Mesenchymal stem cell (in vitro differentiated cells and primary cell): ENCODE data around the gene ELMOD1.
A peak's percentile ranks its signal among the peaks of the same experiment; 100 is the strongest.

Experiments
- DNase-seq: peaks from one replicate; pipeline ENCODE4 v3.0.0-alpha.2; 2013
- H2AFZ ChIP-seq: one replicate; pipeline ENCODE4 v1.6.1; 2013; ENCODE audit warnings: low read depth, mild to moderate bottlenecking, control low read depth, inconsistent platforms, low read length, moderate library complexity
- H2AK5ac ChIP-seq: 2 replicates; pipeline ENCODE4 v1.6.1; 2013; ENCODE audit warnings: low read length, moderate library complexity, mild to moderate bottlenecking, inconsistent platforms; ENCODE audit not compliant: severe bottlenecking
- H2BK120ac ChIP-seq: one replicate; pipeline ENCODE4 v1.6.1; 2013; ENCODE audit warnings: low read depth, mild to moderate bottlenecking, inconsistent platforms, low read length, moderate library complexity
- H2BK12ac ChIP-seq, 2 experiments: one replicate each; pipeline ENCODE4 v1.6.1; 2013; ENCODE audit warnings: inconsistent platforms in 2 of 2, low read length in 2 of 2, mild to moderate bottlenecking in 2 of 2, moderate library complexity in 2 of 2, control low read depth in 1 of 2
- H2BK15ac ChIP-seq: one replicate; pipeline ENCODE4 v1.6.1; 2013; ENCODE audit warnings: mild to moderate bottlenecking, low read depth, inconsistent platforms; ENCODE audit not compliant: poor library complexity, severe bottlenecking
- H2BK5ac ChIP-seq: 2 replicates; pipeline ENCODE4 v1.6.1; 2013; ENCODE audit warnings: low read depth, mild to moderate bottlenecking, low read length, control low read depth, inconsistent platforms; ENCODE audit not compliant: poor library complexity, severe bottlenecking
- H3K14ac ChIP-seq, 2 experiments: one replicate each; pipeline ENCODE4 v1.6.1; 2013; ENCODE audit warnings: inconsistent platforms in 2 of 2, low read length in 2 of 2, control low read depth in 1 of 2, mild to moderate bottlenecking in 1 of 2, moderate library complexity in 1 of 2
- H3K18ac ChIP-seq, 2 experiments: one replicate each; pipeline ENCODE4 v1.6.1; 2013; ENCODE audit warnings: inconsistent platforms in 2 of 2, low read length in 2 of 2, control low read depth in 1 of 2, low read depth in 1 of 2, mild to moderate bottlenecking in 1 of 2
- H3K23ac ChIP-seq, 2 experiments: one replicate each; pipeline ENCODE4 v1.6.1; 2013; ENCODE audit warnings: inconsistent platforms in 2 of 2, low read length in 2 of 2, mild to moderate bottlenecking in 2 of 2, moderate library complexity in 2 of 2, control low read depth in 1 of 2
- H3K27ac ChIP-seq: 2 replicates; pipeline ENCODE4 v1.5.1; 2013; ENCODE audit warnings: mild to moderate bottlenecking, moderate library complexity, low read length, control low read depth, inconsistent platforms; ENCODE audit not compliant: poor library complexity, severe bottlenecking
- H3K27me3 ChIP-seq, 2 experiments: 2 replicates each; pipeline versions ENCODE4 v1.6.1 to v1.7.0; 2013; ENCODE audit warnings: low read length in 2 of 2, mild to moderate bottlenecking in 2 of 2, moderate library complexity in 2 of 2, control low read depth in 1 of 2, inconsistent platforms in 1 of 2; ENCODE audit not compliant: control insufficient read depth in 1 of 2, insufficient read depth in 1 of 2
- H3K36me3 ChIP-seq, 2 experiments: 2 replicates each; pipeline versions ENCODE4 v1.6.1 to v1.7.0; 2013; ENCODE audit warnings: low read length in 2 of 2, control low read depth in 1 of 2, inconsistent platforms in 1 of 2, low read depth in 1 of 2, mild to moderate bottlenecking in 1 of 2; ENCODE audit not compliant: insufficient read depth in 2 of 2, control insufficient read depth in 1 of 2
- H3K4ac ChIP-seq, 2 experiments: one replicate each; pipeline ENCODE4 v1.6.1; 2013; ENCODE audit warnings: inconsistent platforms in 2 of 2, low read length in 2 of 2, mild to moderate bottlenecking in 2 of 2, moderate library complexity in 2 of 2, control low read depth in 1 of 2, low read depth in 1 of 2
- H3K4me1 ChIP-seq: 2 replicates; pipeline ENCODE4 v1.6.1; 2013; ENCODE audit warnings: low read depth, low read length, control low read depth; ENCODE audit not compliant: control insufficient read depth, insufficient read depth
- H3K4me2 ChIP-seq: 2 replicates; pipeline ENCODE4 v1.6.1; 2013; ENCODE audit warnings: low read length, mild to moderate bottlenecking, inconsistent platforms; ENCODE audit not compliant: poor library complexity, severe bottlenecking
- H3K4me3 ChIP-seq, 2 experiments: 2 replicates each; pipeline versions ENCODE4 v1.5.1 to v1.7.0; 2013; ENCODE audit warnings: low read length in 2 of 2, mild to moderate bottlenecking in 2 of 2, control low read depth in 1 of 2, low read depth in 1 of 2; ENCODE audit not compliant: insufficient read depth in 1 of 2
- H3K79me1 ChIP-seq: replicated peaks from 2 replicates; pipeline ENCODE4 v1.6.1; 2013; ENCODE audit warnings: mild to moderate bottlenecking, control low read depth, low read length, inconsistent platforms; ENCODE audit not compliant: poor library complexity, severe bottlenecking
- H3K9ac ChIP-seq: 2 replicates; pipeline ENCODE4 v1.7.0; 2013; ENCODE audit warnings: mild to moderate bottlenecking, low read length, moderate library complexity
- H3K9me3 ChIP-seq: 2 replicates; pipeline ENCODE4 v1.7.0; 2013; ENCODE audit warnings: mild to moderate bottlenecking, low read length; ENCODE audit not compliant: control insufficient read depth
- H4K8ac ChIP-seq: one replicate; pipeline ENCODE4 v1.6.1; 2013; ENCODE audit warnings: inconsistent platforms, mild to moderate bottlenecking, low read length, moderate library complexity
- H4K91ac ChIP-seq: one replicate; pipeline ENCODE4 v1.6.1; 2013; ENCODE audit warnings: mild to moderate bottlenecking, low read length, inconsistent platforms
- WGBS: methylation state at CpG from one replicate; pipeline ENCODE4 v1.1.7; 2013; ENCODE audit warnings: mixed read lengths; 5-methylcytosine and 5-hydroxymethylcytosine counted together

The ELMOD1 gene

DNA sequence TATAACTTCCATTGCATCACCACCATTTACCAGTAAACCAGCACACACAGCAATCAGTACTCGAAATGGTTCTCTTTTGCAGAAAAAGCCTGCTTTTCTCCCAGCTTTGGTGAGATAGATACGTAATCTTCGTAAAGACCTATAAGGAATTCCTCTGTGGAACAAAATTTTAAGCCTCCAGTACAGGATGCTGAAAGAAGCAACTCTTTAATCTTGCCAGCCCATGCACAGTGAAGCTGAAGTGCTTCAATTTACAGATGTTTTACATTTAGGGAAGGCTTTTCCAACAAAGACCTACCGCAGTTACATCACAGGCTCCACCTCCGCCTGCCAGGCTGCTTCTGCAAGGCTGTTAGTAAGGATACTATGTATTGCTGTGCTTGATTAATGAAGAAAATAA lies 1.9 kb downstream of the ELMOD1 start:
- H3K23ac ChIP-seq: no peak overlapping the region
- no peak overlapping the region for H4K91ac ChIP-seq
- no peak overlapping the region for H3K4ac ChIP-seq
- no peak overlapping the region for H2BK12ac ChIP-seq
- no peaks in the 10 kb centered on the region for H3K79me1 ChIP-seq
- no peak overlapping the region for H2BK120ac ChIP-seq
- H2AK5ac ChIP-seq: no peak overlapping the region
- no peak overlapping the region for H3K4me2 ChIP-seq
- H3K9me3 ChIP-seq: no peaks in the 10 kb centered on the region
- H3K4me3 ChIP-seq: no peak overlapping the region
- no peak overlapping the region for H2BK5ac ChIP-seq
- peaks cover 65 to 69% of the 10 kb centered on the region in 2 experiments for H3K27me3 ChIP-seq
- H3K14ac ChIP-seq: no peak overlapping the region
- no peak overlapping the region for H2AFZ ChIP-seq
- WGBS: 55% methylated on average over 3 of the region's 5 CpGs
- no peak overlapping the region for H4K8ac ChIP-seq
- no peak overlapping the region for H3K27ac ChIP-seq
- no peak overlapping the region for H3K18ac ChIP-seq
- H2BK15ac ChIP-seq: no peak overlapping the region
- H3K9ac ChIP-seq: no peak overlapping the region
- no peaks in the 10 kb centered on the region for H3K36me3 ChIP-seq
- DNase-seq: no peak
- peaks cover 17% of the 10 kb centered on the region for H3K4me1 ChIP-seq

DNA sequence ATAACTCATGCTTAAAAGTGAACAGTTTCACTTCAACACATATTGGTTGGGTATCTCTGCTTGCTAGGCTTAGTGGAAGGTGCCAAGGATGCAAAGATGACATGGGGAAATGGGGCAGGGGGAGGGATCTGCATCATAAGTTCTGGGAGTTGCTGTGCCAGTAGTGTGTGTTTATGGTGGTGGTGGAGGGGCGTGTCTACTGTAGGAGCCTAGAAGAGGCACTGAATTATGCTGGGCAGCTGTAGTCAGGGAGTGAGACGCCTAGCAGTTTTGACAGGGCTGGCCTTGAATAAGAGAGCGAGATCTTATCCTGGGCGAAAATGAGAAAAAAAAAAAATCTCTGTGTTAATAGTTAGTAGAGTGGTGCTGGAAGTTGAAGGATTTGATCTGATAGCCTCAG lies 3.0 kb downstream of the ELMOD1 start:
- Histone ChIP-seq H2BK5ac (no peak overlapping the region), H4K8ac (no peak overlapping the region), H2AFZ (no peak overlapping the region), H3K14ac (no peak overlapping the region), H3K36me3 (no peaks in the 10 kb centered on the region), H2BK120ac (no peak overlapping the region), H3K79me1 (no peaks in the 10 kb centered on the region), H4K91ac (no peak overlapping the region), H2BK15ac (no peak overlapping the region), H3K4me2 (no peak overlapping the region), H3K4me1 (peaks cover 17% of the 10 kb centered on the region), H3K4me3 (no peak overlapping the region), H3K18ac (no peak overlapping the region), H3K23ac (no peak overlapping the region), H2BK12ac (no peak overlapping the region), H3K4ac (no peak overlapping the region), H2AK5ac (no peak overlapping the region), H3K9ac (no peak overlapping the region), H3K27ac (no peak overlapping the region), H3K9me3 (no peaks in the 10 kb centered on the region), H3K27me3 (peaks cover 57 to 67% of the 10 kb centered on the region in 2 experiments)
- no peak for DNase-seq
- 15% methylated on average over 4 of the region's 4 CpGs for WGBS

DNA sequence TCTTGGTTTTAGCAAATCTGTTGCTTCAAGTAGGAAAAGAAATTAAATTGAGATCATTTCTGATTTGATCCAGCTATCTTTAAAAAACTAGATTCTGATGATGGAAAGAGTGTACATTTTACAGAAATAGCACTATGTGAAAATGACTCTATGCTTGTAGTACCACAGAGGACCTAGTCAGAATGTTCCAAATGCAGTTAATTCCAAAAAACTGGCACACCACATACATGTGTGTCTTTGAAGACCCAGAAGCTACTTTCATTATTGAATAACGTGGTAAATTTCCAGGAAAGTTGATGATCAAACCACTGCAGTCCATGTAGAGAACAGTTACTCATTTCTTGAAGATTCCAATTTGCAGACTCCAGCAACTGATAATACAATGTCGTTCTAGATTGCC lies 3.8 kb downstream of the ELMOD1 start:
- no peak overlapping the region for H2BK12ac ChIP-seq
- no peak overlapping the region for H2BK120ac ChIP-seq
- no peaks in the 10 kb centered on the region for H3K79me1 ChIP-seq
- peaks cover 55 to 59% of the 10 kb centered on the region in 2 experiments for H3K27me3 ChIP-seq
- no peak overlapping the region for H2BK15ac ChIP-seq
- no peak overlapping the region for H2BK5ac ChIP-seq
- no peak overlapping the region for H4K91ac ChIP-seq
- H3K18ac ChIP-seq: no peak overlapping the region
- no peaks in the 10 kb centered on the region for H3K9me3 ChIP-seq
- no peak overlapping the region for H2AFZ ChIP-seq
- H4K8ac ChIP-seq: no peak overlapping the region
- no peak for DNase-seq
- no peak overlapping the region for H3K9ac ChIP-seq
- H3K14ac ChIP-seq: no peak overlapping the region
- no peak overlapping the region for H3K4ac ChIP-seq
- WGBS: 81% methylated on average over 2 of the region's 2 CpGs
- no peak overlapping the region for H3K27ac ChIP-seq
- no peak overlapping the region for H3K4me2 ChIP-seq
- H2AK5ac ChIP-seq: no peak overlapping the region
- H3K4me3 ChIP-seq: no peak overlapping the region
- no peak overlapping the region for H3K23ac ChIP-seq
- no peaks in the 10 kb centered on the region for H3K36me3 ChIP-seq
- peaks cover 17% of the 10 kb centered on the region for H3K4me1 ChIP-seq

DNA sequence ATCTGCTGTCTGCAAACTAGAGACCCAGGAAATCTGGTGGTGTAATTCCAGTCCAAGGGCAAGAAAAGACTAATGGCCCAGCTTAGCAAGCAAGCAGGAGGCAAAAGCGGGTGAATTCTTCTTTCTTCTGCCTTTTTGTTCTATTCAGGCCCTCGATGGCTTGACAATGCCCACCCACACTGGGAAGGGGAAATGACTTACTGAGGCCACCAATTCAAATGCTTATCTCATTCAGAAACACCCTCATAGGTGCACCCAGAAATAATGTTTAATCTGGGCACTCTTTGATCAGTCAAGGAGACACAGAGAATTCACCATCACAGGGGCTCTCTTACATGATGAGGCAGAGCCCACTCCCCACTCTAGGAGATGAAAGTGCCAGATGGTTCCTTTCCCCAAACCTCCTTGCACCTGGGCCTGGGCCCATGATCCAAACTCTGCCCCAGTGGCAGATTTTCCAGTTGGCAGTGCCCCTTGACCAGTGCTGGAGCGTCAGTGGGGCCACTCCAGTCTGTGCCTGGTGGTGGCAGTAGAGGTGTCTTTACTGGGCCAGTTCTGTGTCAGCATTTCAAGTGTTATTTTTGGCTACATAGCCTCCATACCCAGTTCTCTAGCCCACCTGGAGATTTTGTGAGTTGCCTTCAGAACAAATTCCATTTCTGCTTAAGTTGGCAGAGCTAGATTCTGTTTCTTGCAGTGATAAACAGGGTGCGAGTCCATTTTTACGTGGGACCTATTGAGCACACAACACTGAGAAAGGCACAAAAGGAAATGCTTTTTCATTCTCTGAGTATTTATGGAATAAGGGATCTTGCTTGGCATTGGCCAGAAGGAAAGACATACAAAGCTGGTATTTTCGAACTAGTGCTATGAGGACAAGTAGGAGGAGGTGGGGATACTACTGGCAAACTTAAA lies 7.5 kb downstream of the ELMOD1 start:
- Histone ChIP-seq H3K27me3 (peaks cover 37 to 46% of the 10 kb centered on the region in 2 experiments), H2BK15ac (peak overlapping the region; percentile 12), H3K36me3 (no peaks in the 10 kb centered on the region), H2BK120ac (no peak overlapping the region), H2BK12ac (no peak overlapping the region), H3K4me3 (no peak overlapping the region), H2BK5ac (no peak overlapping the region), H3K9ac (no peak overlapping the region), H3K14ac (no peak overlapping the region), H3K4me2 (no peak overlapping the region), H3K4me1 (no peaks in the 10 kb centered on the region), H3K27ac (no peak overlapping the region), H2AFZ (no peak overlapping the region), H3K18ac (no peak overlapping the region), H3K4ac (no peak overlapping the region), H3K79me1 (no peaks in the 10 kb centered on the region), H2AK5ac (no peak overlapping the region), H3K23ac (no peak overlapping the region), H4K91ac (no peak overlapping the region), H3K9me3 (no peaks in the 10 kb centered on the region), H4K8ac (no peak overlapping the region)
- 62% methylated on average over 6 of the region's 6 CpGs for WGBS
- DNase-seq: peak; percentile 24
